GM18861 (cell line): ENCODE measurements around the gene ABHD17C.
"Not testable (repeated sequence)": the region's sequence is repeated elsewhere in the genome, so short reads cannot be mapped to it uniquely, and the experiment has no call there.

ENCODE experiments used
- ATAC-seq: cut with Tn5 transposase; IDR thresholded peaks from one replicate; pipeline ENCODE4 v1.9.1; 2021; ENCODE audit not compliant: unreplicated experiment

Gene ABHD17C

DNA sequence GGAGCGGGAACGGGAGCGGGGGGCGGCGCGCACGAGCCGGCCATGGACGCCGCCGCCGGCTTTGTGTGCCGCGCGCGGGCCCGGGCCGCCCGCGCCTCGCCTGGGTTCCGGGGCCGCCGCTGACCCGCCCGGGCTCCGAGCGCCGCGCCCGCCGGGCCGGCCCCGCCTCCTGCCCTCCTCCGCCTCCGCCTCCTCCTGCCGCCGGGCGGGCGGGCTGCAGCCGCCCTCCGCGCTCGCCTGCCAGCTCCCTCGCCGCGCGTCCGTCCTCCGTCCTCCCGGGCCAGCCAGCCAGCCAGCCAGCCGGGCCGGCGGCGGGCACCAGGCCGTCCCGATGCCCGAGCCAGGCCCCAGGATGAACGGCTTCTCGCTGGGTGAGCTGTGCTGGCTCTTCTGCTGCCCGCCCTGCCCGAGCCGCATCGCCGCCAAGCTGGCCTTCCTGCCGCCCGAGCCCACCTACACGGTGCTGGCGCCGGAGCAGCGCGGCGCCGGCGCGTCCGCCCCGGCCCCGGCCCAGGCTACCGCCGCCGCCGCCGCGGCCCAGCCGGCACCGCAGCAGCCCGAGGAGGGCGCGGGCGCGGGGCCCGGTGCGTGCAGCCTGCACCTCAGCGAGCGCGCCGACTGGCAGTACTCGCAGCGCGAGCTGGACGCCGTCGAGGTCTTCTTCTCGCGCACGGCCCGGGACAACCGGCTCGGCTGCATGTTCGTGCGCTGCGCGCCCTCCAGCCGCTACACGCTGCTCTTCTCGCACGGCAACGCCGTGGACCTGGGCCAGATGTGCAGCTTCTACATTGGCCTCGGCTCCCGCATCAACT, at the start of gene ABHD17C:
ABHD17C (plus strand) TSS at position 212 of the 812 bp plus-strand sequence; CDS start at position 332, 120 bp downstream.
- ATAC-seq = peak; percentile 52

DNA sequence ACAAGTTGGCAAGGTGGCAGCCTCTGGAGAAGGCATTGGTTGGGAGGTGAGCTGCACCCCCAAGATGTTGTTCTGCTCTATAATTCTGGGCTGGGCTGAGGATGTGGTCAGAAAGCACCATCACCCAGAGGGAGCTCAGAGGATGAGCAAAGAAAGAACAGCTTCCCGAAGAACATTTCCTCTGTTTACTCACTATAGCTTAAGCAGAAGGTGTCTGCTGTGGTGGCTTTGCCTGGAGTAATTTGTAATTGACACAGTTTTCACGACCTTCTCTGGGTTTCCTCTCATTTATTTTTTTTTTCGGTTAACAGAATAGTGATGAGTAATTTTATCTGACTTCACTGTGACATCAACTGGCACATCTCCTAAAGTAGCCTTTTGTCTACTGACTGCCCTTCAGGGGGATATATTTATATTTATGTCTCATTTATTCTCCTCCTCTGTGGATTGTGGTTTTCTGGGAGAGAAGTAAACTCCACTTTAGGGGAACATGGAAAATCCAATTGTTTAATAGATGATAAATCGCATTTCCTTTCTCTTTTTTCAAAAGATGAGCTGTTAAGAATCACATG, 49.5 kb upstream of the ABHD17C start:
- ATAC-seq = no peak

DNA sequence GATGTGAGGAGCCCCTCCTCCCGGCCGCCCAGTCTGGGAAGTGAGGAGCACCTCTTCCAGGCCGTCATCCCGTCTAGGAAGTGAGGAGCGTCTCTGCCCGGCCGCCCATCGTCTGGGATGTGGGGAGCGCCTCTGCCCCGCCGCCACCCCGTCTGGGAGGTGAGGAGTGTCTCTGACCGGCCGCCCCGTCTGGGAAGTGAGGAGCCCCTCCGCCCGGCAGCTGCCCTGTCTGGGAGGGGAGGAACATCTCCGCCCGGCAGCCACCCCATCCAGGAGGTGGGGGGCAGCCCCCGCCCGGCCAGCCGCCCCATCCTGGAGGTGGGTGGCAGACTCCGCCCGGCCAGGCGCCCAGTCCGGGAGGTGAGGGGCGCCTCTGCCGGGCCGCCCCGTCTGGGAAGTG, 47.7 kb upstream of the ABHD17C start:
- not testable (repeated sequence) for ATAC-seq

DNA sequence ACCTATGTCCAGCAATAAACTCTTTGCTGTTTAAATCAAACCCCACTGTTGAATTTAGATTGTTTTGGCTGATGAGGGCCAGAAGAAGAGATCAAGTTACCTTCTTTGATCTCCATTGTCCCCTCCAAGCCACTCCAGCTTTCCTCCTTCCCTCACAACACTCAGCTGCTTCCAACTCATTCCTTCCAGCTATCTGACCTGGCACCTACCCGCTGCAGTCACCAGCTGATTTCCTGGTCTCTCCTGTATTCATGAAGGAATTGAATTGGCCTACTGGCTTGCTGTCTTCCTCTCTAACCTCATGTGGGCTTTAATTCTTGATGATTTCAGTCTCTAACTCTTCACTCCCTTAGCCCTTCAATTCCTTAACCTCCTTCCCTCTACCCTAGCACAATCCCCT, 40.8 kb upstream of the ABHD17C start:
- no peak for ATAC-seq

DNA sequence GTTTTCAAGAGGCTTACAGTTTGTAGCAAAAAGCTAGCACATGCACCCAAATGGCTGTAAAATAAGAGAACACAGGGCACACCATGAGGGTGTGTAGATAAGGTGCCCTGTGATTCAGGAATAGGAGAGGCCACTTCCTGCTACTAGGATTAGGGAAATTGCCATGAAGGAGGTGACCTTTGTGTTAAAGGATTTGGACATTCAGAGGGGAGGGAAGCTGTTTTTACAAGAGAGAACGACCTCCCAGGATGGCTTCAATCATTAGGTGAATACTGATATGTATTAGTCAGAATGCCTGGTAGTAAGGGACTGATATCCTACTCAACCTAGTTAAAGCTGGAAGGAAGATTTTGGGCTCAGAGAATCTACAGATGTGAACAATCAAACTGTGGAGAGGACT, 35.7 kb upstream of the ABHD17C start:
- no peak for ATAC-seq

DNA sequence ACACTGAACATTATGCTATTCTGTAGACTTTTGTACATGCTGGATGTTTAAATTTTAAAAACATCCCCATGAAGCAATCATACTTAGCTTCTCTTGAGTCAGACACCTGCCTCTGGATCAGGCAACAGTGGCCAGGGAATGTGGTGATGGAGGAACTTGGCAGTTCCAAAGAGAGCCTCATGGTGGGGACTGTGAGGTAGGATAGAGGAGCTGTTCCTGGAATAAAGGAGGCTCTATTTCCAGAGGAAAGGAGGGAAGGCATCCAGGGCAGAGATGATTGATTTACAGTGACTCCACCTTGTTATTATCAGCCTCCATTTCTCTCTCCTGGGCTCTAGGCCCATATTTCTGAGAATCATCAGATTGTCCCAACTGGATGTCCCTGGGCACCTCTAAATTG, 35.0 kb upstream of the ABHD17C start:
- ATAC-seq = no peak

DNA sequence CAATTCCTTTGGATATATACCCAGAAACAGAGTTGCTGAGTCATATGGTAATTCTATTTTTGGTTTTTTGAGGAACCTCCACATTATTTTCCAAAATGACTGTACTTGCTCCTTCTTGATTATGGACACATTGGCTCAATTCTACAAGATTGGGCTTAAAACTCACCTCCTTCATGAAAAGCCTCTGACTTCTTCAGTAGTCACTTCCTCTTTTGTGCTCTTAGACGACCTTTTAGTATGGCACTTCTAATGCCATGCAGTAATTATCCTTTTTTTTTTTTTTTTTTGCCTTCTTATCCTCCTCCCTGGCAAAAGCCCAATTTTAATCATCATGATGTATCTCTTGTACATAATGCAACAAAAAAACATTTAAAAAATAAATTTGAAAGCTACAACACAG, 33.0 kb upstream of the ABHD17C start:
- ATAC-seq = no peak

DNA sequence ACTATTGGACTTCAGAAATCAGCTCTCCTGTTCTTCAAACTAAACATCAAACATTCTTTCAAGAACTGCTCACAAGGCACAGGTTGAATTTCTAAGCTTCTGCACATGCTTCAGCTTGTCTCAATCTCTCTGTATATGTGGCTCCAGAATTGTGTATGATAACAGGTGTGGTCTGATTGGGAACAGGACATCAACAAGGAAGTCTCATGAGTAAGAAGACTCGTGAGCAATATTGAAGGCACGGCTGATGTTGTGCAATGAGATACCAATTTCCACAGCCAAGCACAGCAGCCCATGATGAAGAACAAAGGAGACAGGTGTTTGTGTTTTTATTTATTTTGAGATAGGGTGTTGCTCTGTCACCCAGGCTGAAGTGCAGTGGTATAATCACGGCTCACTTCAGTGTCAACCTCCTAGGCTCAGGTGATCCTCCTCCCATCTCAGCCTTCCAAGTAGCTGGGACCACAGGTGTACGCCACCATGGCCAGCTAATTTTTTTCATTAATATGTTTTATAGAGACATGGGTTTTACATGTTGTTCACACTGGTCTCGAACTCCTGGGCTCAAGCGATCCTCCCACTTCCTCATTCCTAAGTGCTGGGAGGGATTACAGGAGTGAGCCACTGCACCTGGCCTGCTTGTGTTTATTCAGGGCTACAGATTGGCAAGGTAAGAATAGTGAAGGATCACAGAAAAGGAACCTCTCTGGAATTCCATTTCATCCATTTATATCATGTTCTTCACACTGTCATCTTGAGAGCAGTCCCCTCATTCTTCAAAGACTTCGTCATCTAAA, 32.2 kb upstream of the ABHD17C start:
- no peak for ATAC-seq

DNA sequence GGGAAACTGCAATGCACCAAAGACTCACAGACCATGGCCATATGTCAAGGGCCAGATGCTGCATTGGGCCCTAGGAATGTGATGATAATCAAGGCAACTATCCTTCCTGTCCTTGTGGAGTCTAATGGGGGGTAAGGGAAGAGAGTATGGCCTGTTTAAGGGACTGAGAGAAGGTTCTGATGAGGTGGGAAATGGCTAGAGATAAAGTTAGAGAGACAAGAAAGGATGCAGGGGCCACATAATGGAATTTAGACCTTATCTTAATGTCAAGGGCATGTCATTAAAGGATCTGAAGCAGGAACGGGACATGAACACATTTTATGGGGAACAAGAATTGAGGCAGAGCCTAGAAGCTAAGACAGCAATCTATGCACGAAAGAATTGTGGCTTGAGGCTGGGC, 30.0 kb upstream of the ABHD17C start:
- ATAC-seq = no peak

DNA sequence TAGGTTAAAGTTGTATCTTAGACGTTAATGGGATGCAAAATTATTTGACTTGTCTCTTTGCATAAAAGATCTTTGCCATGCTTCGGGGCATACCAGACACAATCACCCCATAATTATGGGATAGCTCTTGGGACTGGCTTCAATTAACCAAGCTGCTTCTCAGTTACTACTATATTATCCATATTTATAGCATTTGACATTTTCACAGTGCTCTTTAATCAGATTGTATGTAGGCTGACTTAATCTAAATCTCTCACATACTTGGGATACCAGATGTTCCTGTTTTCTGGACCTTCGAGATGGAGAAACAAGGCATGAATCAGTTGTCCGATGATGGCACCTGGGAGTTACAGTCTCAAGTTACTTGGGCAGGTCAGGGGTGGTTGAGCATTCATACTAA, 27.2 kb upstream of the ABHD17C start:
- no peak for ATAC-seq

DNA sequence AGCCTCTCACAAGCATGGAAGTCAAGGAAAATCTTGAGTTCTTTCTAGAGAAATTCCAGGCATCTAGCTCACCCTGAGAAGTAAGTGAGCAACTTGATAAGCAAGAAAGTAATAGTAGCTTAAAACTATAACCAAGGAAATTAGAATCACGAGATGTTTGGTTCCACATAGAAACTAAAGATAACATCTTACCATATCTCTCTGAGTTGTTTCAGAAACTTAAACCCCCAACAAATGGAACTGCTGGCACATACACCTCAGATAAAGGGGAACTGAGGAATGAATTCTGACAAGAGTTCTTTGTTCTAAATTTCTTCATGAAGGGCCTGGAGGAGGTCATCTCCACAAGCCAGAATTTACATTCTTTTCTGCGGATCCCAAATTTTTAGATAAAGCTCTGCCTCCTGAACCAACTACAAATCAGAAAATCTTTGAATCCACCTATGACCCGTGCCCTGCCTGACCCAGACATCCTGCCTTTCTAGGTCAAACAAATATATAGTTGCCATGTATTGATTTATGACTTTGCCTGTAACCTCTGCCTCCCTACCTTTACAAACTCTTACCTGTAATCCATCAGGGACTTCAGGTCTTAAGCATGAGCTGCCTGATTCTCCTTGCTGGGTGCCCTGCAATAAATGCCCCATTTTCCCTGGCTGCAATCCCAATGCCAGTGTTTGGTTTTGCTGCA, 26.4 kb upstream of the ABHD17C start:
- no peak for ATAC-seq

DNA sequence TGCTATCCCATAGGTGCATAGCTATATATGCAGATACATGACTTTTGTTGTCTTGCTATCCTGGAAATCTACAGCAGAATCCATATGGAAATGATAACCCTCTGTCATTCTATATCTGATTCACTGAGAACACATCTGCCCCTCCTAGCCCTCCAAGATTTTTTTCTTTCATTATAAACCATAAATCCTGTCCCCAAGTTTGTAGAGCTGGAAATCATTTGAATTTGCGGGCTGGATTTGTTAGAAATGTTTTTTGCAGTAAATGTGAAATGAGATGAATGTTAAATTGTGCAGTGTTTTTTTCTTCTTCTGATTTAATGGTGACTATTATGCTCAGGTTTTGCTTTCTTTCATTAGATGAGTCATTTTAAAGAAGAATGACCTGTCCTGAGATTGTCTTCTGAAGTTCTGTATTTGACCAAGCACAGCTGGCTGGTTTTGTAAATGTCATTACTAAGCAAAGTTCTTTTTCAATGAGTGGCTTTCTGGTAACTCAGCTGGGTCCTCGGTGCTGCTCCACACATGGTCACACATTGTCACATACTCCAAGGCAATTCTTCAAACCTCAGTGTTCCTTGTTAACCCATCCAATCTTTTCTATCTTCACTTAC, 25.3 kb upstream of the ABHD17C start:
- ATAC-seq = peak; percentile 66

DNA sequence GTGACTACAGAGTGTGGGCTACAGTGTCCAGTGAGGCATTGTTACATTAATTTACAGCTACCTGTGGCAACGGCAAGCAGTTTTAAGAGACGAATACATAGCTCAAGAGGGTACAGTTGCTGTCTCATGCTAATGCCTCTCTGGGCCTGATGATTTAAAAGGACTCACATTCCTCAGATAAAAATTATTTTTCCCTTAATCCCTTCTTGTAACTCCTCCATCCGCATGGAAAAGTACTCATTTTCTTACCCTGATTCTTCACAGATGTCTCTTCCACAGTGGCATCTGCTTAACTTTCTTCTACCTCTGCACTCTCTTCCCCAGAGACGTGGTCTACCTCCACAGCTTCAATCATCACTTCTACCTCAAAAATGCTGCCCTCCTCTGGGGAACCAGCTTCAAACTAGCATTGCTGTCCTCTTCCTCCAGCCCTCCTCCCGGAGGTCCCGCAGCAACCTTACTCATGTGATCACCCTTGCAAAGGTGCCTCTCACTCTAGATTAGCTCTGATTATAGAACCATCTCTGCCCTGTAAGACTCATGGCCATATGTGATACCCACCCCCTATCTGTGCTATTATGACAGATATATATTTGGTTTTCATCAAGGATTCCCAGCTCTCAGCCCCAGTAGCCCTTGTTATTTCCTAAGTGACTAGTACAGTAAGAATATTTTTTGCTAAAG, 21.4 kb upstream of the ABHD17C start:
- no peak for ATAC-seq

DNA sequence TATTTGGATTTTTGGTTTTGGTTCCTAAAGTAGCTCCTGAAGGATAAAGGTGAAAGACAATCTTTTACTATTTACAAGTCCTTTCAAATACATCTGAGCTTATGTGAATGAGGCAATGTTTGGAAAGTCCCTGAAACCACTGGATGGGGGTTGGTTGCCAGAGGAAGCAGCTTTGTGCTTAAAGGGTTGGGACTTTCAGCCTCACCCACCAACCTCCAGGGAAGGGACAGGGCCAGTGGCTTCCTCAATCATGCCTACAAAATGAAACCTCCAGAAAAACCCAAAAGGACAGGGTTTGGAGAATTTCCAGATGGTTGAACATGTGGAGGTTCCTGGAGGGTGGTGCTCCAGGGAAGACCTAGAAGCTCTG, 20.9 kb upstream of the ABHD17C start:
- no peak for ATAC-seq

DNA sequence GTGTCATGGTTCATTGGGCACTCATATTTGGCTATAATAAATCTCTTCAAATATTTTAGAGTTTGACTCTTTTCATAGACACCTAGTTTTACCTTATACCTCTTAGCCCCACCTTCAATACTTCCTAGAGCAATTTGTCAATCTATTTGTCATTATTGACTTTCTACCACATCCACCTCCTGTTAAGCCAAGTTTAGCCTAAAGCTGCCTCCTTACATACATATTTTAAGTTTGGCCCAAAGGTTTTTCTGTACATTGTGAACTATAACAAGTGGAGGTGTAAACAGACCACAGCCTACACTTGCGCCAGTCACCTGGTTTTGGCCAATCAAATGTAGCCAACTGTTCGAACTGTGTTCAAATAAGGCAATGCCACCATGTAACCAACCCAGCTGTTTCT, 18.1 kb upstream of the ABHD17C start:
- no peak for ATAC-seq

DNA sequence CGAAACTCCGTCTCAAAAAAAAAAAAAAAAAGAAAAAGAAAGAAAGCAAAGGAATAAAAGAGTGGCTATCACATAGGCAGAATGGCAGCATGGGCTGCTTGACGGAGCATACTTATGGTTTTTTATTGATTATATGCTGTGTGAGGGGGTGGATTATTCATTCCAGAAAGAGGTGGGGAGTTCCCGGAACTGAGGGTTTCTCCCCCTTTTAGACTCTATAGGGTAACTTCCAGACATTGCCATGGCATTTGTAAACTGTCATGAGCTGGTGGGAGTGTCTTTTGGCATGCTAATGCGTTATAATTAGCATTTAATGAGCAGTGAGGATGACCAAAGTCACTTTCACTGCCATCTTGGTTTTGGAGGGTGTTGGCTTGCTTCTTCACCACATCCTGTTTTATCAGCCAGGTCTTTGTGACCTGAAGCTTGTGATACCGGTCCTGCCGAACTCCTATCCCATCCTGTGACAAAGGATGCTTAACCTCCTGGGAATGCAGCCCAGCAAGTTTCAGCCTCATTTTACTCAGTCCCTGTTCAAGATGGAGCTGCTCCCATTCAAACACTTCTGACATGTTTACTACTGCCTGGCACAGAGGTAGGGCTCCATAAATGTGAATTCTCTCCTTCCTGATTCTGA, 15.8 kb upstream of the ABHD17C start:
- ATAC-seq = no peak

DNA sequence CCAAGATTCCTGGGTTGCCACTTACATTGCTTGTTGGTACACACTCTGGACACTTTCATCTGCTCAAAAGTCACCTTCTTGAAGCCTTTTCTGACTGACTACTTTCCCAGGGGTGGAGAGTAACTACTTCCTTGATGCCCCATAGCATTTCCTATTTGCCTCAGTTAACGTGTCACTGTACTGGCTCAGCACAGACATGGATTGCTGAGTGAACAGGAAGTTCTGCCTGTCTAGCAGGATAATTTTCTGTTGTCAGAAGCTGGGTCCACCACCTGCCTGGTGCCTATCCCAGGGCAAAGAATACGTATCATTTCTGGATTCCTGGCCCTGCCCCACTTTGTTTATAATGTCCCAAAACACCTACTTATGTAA, 15.3 kb upstream of the ABHD17C start:
- ATAC-seq = no peak

DNA sequence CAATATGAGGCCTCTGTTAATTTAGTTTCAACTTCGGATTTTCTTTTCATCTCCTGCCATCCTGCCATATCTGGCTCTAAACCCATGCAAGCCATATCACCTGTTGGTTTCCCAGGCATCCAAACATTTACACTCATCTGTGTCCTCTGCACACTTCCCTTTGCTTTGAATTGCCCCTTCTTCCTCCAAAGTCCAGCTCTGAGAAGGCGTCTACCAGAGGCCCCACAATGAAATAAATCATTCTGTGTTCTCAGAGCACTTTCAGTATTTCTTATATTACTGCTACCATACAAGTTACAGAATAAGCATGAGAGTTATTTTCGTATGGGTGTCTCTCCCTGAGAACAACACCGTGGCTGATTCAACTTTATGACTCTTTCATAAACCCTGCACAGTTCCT, 12.9 kb upstream of the ABHD17C start:
- no peak for ATAC-seq

DNA sequence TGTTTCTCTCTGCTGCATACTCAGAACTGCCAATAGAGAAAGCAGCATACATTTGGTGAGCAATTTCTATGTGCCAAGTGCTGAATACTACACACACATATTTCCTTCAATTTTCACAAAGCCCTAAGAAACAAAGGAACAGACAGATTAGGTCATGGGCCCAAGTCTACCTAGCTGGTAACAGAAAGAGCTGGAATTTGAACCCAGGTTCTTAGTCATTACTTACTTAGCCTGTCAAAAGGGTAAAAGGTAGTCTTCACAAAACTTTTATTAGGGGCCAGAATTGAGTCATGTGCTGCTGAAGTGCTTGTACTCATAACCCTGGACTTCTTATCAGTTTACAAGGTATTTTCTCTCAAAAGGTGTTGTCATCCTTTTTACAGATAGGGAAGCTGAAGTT, 10.4 kb upstream of the ABHD17C start:
- ATAC-seq = no peak

DNA sequence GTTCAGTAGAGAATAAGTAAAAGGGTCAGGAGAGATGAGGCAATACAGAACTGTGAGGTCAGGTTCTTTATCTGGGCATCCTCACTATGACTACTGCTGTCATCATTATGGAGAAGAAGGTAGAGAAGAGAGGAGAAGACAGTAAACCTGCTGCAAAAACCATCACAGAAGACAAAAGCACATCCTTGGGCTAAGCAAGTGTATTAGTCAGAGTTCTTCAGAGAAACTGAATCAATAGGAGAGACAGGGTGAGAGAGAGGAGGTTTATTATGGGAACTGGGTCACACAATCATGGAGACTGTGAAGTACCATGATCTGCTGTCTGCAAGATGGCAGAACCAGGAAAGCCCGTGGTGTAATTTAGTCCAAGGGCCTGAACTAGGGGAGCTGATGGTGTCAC, 9.5 kb upstream of the ABHD17C start:
- no peak for ATAC-seq
